K562 (cell line): ENCODE measurements around the gene NKIRAS1. TPM values are rescaled to one million over a fixed set of nuclear protein-coding genes. Genes with fewer than 3 reads are reported as not detected.

Experiments used
- CREM ChIP-seq: IDR thresholded peaks from 2 replicates; pipeline ENCODE4 v1.6.1; 2014; ENCODE audit warnings: antibody characterized with exemption, low read depth
- EHMT2 ChIP-seq: fragments of 450-650 bp; IDR thresholded peaks from 2 replicates; pipeline ENCODE4 v1.6.1; 2018; ENCODE audit warnings: antibody characterized with exemption
- HNRNPL ChIP-seq: fragments of 200-400 bp; formaldehyde crosslinking; IDR thresholded peaks from 2 replicates; pipeline ENCODE4 v1.6.1; 2017; ENCODE audit warnings: low read depth, mild to moderate bottlenecking, low read length
- HSF4 ChIP-seq: fragments of 250-450 bp; sonication (Bioruptor Pico); IDR thresholded peaks from 2 replicates; pipeline ENCODE4 v2.1.2; 2022; ENCODE audit warnings: mild to moderate bottlenecking, moderate library complexity, borderline replicate concordance
- NUFIP1 ChIP-seq: fragments of 450-650 bp; IDR thresholded peaks from 2 replicates; pipeline ENCODE4 v1.6.1; 2018; ENCODE audit not compliant: partially characterized antibody
- PCBP2 ChIP-seq: fragments of 200-400 bp; formaldehyde crosslinking; IDR thresholded peaks from 2 replicates; pipeline ENCODE4 v1.6.1; 2018; ENCODE audit warnings: low read length, low read depth, mild to moderate bottlenecking, moderate library complexity; ENCODE audit not compliant: poor library complexity, severe bottlenecking
- POLR2AphosphoS5 ChIP-seq: IDR thresholded peaks from 2 replicates; pipeline ENCODE4 v1.6.1; 2011; ENCODE audit warnings: mild to moderate bottlenecking, low read depth, low read length, moderate library complexity; ENCODE audit not compliant: control insufficient read depth, insufficient read depth
- TCF7 ChIP-seq: sonication (generic); IDR thresholded peaks from 2 replicates; pipeline ENCODE4 v1.6.1; 2016; ENCODE audit warnings: antibody characterized with exemption, borderline replicate concordance
- YBX1 ChIP-seq: fragments of 450-650 bp; IDR thresholded peaks from 2 replicates; pipeline ENCODE4 v1.7.1; 2016; ENCODE audit warnings: mild to moderate bottlenecking
- ZBTB7A ChIP-seq: IDR thresholded peaks from 2 replicates; pipeline ENCODE4 v1.6.1; 2011; ENCODE audit warnings: low read depth, mild to moderate bottlenecking, low read length, moderate library complexity, borderline replicate concordance; ENCODE audit not compliant: control insufficient read depth
- ZC3H4 ChIP-seq: sonication (generic); formaldehyde crosslinking; IDR thresholded peaks from 2 replicates; pipeline ENCODE4 v1.9.0; 2021; ENCODE audit warnings: missing genetic modification reagents, borderline replicate concordance
- ZKSCAN3 ChIP-seq: fragments of 250-450 bp; sonication (Bioruptor Pico); IDR thresholded peaks from 2 replicates; pipeline ENCODE4 v1.4.0; 2020
- ZNF24 ChIP-seq: fragments of 450-650 bp; IDR thresholded peaks from 2 replicates; pipeline ENCODE4 v1.6.1; 2016
- ZNF445 ChIP-seq: fragments of 250-450 bp; sonication (Bioruptor Pico); IDR thresholded peaks from 2 replicates; pipeline ENCODE4 v1.4.0; 2020; ENCODE audit warnings: low read depth, mild to moderate bottlenecking, moderate library complexity
- polyA plus RNA-seq, 8 experiments: library from polyadenylated mRNA; depleted of rRNA in 4 of 8; stranded (reverse) in 5 of 8; unstranded in 3 of 8; fragments of >200 nt; fragmentation: Nextera tagmentation in 2 of 8; fragmentation: Illumina TruSeq in 1 of 8; extraction: Ambion mirVana in 2 of 8; extraction: Trizol in 1 of 8; gene quantifications; 2 replicates each; pipeline versions ENCODE4 v1.2.1 to v1.2.3, GENCODE V29; 2011 to 2014; ENCODE audit warnings: inconsistent platforms in 1 of 8, missing spikeins in 1 of 8
- total RNA-seq, 7 experiments: library from RNA; depleted of rRNA in 6 of 7; stranded (reverse); fragments of >200 nt in 6 of 7; fragmentation: Illumina TruSeq in 2 of 7; extraction: Trizol in 2 of 7; gene quantifications; 2 replicates each; pipeline versions ENCODE4 v1.2.1 to v1.2.3, GENCODE V29; 2011 to 2021; ENCODE audit warnings: low replicate concordance in 1 of 7
- TF ChIP-seq, protein P1 (sequence below): fragments of 450-650 bp; IDR thresholded peaks from 2 replicates; pipeline ENCODE4 v1.6.1; 2016; ENCODE audit warnings: missing biosample characterization, missing genetic modification characterization
- TF ChIP-seq, protein P2 (sequence below): fragments of 250-450 bp; sonication (Bioruptor Pico); IDR thresholded peaks from 2 replicates; pipeline ENCODE4 v1.8.0; 2022; ENCODE audit warnings: moderate library complexity, mild to moderate bottlenecking, inconsistent platforms
- TF ChIP-seq, protein P3 (sequence below): fragments of 450-650 bp; formaldehyde crosslinking; IDR thresholded peaks from 2 replicates; pipeline ENCODE4 v1.4.0; 2022; ENCODE audit warnings: missing genetic modification characterization
- TF ChIP-seq, protein P4 (sequence below): fragments of 450-650 bp; IDR thresholded peaks from 2 replicates; pipeline ENCODE4 v1.6.1; 2017; ENCODE audit warnings: antibody characterized with exemption, mild to moderate bottlenecking

The NKIRAS1 gene
- total and polyA plus RNA-seq, 9 of the 15 experiments (the other 6 are each of a cell fraction or from before 2014, with no cell fraction given) = 5.1 to 10.3 (median 6.3) TPM

DNA sequence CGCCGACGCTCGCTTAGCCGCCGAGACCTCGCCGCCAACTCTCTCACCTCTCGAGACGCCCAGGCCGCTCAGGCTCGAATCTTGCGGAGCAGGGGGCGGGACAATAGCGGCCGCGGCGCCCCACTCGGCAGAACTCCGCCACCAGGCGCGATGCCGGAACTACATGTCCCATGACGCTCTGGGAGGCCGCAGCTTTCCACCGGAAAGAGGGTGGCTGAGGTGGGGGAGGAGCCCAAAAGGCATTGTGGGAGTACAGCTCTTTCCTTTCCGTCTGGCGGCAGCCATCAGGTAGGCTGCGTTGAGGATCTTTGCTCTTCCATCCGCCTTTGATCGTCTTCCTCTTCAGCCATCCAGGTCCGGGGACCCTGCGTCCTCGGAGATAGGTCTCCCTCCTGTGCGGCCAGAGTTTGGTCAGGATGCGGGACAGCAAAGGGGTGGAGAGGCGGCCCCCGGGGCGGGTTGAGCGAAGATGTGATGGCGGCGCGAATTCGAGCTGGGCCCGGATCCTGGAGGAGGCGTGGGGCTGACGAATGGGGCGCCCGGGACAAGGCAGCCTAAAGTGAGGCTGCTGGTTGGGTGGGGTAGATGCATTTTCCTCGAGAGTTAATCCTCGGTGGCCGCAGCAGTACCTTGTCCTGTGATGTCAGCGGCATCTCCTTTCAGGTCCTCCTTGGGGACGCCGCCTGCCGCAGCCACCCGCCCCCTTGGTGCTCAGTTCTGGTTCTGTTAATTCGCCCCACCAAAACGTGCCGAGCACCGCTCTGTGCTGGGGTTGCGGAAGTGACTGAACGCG lies at the start of gene NKIRAS1, which contains the start of gene RPL15 (continued):
- TF ChIP-seq HSF4 (CRISPR knock-in tag) (no peak), ZNF24 (no peak), ZKSCAN3 (no peak), CREM (peak; percentile 92), NUFIP1 (no peak), ZBTB7A (peak; percentile 12; the same call in 1 of the 2 replicates), YBX1 (no peak), POLR2AphosphoS5 (peak; percentile 99), HNRNPL (no peak), ZNF445 (CRISPR knock-in tag) (peak; percentile 63; the same call in 1 of the 2 replicates), TCF7 (peak; percentile 81; the same call in 1 of the 2 replicates), EHMT2 (no peak), ZC3H4 (peak; percentile 96), PCBP2 (no peak)
- TF ChIP-seq, protein P1, sequence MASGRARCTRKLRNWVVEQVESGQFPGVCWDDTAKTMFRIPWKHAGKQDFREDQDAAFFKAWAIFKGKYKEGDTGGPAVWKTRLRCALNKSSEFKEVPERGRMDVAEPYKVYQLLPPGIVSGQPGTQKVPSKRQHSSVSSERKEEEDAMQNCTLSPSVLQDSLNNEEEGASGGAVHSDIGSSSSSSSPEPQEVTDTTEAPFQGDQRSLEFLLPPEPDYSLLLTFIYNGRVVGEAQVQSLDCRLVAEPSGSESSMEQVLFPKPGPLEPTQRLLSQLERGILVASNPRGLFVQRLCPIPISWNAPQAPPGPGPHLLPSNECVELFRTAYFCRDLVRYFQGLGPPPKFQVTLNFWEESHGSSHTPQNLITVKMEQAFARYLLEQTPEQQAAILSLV (tag) = no peak
- TF ChIP-seq, protein P2, sequence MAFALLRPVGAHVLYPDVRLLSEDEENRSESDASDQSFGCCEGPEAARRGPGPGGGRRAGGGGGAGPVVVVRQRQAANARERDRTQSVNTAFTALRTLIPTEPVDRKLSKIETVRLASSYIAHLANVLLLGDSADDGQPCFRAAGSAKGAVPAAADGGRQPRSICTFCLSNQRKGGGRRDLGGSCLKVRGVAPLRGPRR = 0 out of 2 replicates have a peak, but pooled peaks have one; percentile 71
- TF ChIP-seq, protein P3, sequence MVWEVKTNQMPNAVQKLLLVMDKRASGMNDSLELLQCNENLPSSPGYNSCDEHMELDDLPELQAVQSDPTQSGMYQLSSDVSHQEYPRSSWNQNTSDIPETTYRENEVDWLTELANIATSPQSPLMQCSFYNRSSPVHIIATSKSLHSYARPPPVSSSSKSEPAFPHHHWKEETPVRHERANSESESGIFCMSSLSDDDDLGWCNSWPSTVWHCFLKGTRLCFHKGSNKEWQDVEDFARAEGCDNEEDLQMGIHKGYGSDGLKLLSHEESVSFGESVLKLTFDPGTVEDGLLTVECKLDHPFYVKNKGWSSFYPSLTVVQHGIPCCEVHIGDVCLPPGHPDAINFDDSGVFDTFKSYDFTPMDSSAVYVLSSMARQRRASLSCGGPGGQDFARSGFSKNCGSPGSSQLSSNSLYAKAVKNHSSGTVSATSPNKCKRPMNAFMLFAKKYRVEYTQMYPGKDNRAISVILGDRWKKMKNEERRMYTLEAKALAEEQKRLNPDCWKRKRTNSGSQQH = peak; percentile 26; the same call in 1 of the 2 replicates
- TF ChIP-seq, protein P4, sequence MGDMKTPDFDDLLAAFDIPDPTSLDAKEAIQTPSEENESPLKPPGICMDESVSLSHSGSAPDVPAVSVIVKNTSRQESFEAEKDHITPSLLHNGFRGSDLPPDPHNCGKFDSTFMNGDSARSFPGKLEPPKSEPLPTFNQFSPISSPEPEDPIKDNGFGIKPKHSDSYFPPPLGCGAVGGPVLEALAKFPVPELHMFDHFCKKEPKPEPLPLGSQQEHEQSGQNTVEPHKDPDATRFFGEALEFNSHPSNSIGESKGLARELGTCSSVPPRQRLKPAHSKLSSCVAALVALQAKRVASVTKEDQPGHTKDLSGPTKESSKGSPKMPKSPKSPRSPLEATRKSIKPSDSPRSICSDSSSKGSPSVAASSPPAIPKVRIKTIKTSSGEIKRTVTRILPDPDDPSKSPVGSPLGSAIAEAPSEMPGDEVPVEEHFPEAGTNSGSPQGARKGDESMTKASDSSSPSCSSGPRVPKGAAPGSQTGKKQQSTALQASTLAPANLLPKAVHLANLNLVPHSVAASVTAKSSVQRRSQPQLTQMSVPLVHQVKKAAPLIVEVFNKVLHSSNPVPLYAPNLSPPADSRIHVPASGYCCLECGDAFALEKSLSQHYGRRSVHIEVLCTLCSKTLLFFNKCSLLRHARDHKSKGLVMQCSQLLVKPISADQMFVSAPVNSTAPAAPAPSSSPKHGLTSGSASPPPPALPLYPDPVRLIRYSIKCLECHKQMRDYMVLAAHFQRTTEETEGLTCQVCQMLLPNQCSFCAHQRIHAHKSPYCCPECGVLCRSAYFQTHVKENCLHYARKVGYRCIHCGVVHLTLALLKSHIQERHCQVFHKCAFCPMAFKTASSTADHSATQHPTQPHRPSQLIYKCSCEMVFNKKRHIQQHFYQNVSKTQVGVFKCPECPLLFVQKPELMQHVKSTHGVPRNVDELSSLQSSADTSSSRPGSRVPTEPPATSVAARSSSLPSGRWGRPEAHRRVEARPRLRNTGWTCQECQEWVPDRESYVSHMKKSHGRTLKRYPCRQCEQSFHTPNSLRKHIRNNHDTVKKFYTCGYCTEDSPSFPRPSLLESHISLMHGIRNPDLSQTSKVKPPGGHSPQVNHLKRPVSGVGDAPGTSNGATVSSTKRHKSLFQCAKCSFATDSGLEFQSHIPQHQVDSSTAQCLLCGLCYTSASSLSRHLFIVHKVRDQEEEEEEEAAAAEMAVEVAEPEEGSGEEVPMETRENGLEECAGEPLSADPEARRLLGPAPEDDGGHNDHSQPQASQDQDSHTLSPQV = no peak
